Vagina (tissue), 2 donors: ENCODE measurements around the gene SORCS2. TPM values are rescaled to one million over a fixed set of nuclear protein-coding genes. Genes with fewer than 3 reads are reported as not detected.

Experiments
- DNase-seq, 2 donors: peaks; one replicate each; pipeline ENCODE4 v3.0.0-alpha.2; 2017; ENCODE audit errors: extremely low spot score in 2 of 2
- H3K27ac ChIP-seq: fragments of 200-600 bp; sonication (generic); one replicate; pipeline ENCODE4 v1.5.1; 2019
- H3K27me3 ChIP-seq: fragments of 200-600 bp; sonication (generic); one replicate; pipeline ENCODE4 v1.5.1; 2019
- H3K36me3 ChIP-seq, 2 donors: fragments of 200-600 bp; sonication (generic); one replicate each; pipeline ENCODE4 v1.5.1; 2017 to 2019
- H3K4me1 ChIP-seq: fragments of 200-600 bp; sonication (generic); one replicate; pipeline ENCODE4 v1.5.1; 2019
- H3K4me3 ChIP-seq, 2 donors: fragments of 200-600 bp; sonication (generic); 1 replicate in 1 of 2; 2 replicates in 1 of 2; pipeline ENCODE4 v1.5.1; 2016 to 2019
- H3K9me3 ChIP-seq: fragments of 200-600 bp; sonication (generic); one replicate; pipeline ENCODE4 v1.5.1; 2019
- POLR2A ChIP-seq, 2 donors: fragments of 450-650 bp; IDR thresholded peaks; one replicate each; pipeline ENCODE4 v1.6.1; 2017; ENCODE audit warnings: antibody characterized with exemption in 2 of 2, mild to moderate bottlenecking in 2 of 2, moderate library complexity in 2 of 2
- POLR2AphosphoS5 ChIP-seq, 2 donors: sonication (generic); formaldehyde crosslinking; IDR thresholded peaks; one replicate each; pipeline ENCODE4 v1.9.0; 2017; ENCODE audit warnings: antibody characterized with exemption in 2 of 2, mild to moderate bottlenecking in 2 of 2, low read depth in 1 of 2; ENCODE audit not compliant: insufficient read depth in 1 of 2
- intact Hi-C: fragments of 100-400 bp; cut with DNase I; formaldehyde crosslinking; loops from one replicate; pipeline ENCODE4 v1.15.1; 2023
- total RNA-seq: library from RNA; depleted of rRNA; stranded (reverse); fragments of >200 nt; gene quantifications from one replicate; pipeline ENCODE4 v1.2.3, GENCODE V29; 2016
- TF ChIP-seq, protein P1 (sequence below), 3 experiments: fragments of 450-650 bp in 2 of 3; fragments of 200-600 bp in 1 of 3; sonication (generic) in 1 of 3; IDR thresholded peaks; one replicate each; pipeline ENCODE4 v1.5.1; 2017 to 2019; ENCODE audit warnings: antibody characterized with exemption in 3 of 3, mild to moderate bottlenecking in 2 of 3, moderate library complexity in 2 of 3

SORCS2 gene
- total RNA-seq, 1 donor from 2014 or later, result 5.4 TPM

DNA sequence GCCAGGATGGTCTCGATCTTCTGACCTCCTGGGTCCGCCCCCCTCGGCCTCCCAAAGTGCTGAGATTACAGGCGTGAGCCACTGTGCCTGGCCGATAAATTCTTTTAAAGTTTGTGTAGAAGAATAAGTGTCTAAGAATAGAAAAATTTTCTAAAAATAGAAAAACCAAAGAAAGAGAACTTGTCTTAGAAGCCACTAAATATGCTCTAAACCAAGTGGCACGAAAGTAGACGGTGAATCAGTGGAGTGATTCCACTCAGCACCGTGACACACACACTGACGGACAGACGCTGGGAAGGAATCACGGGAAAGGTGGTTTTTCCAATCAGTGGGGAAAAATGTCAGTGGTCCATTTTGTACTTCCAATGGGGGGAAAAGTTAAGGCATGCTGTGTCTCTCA, 315.0 kb downstream of the SORCS2 start:
- intact Hi-C loops, result no loop called here
- Histone ChIP-seq H3K4me1 (no peaks in the 10 kb centered on the region), H3K9me3 (no peaks in the 10 kb centered on the region), H3K36me3 (no peaks in the 10 kb centered on the region), H3K4me3 (no peak overlapping the region), H3K27me3 (no peaks in the 10 kb centered on the region), H3K27ac (no peak overlapping the region)
- TF ChIP-seq POLR2AphosphoS5 (IDR thresholded peaks at IDR 0.05; ENCODE audit: insufficient read depth in 1 of 2, low read depth in 1 of 2) (no peak), POLR2A (IDR thresholded peaks at IDR 0.05) (no peak)
- TF ChIP-seq, protein P1, sequence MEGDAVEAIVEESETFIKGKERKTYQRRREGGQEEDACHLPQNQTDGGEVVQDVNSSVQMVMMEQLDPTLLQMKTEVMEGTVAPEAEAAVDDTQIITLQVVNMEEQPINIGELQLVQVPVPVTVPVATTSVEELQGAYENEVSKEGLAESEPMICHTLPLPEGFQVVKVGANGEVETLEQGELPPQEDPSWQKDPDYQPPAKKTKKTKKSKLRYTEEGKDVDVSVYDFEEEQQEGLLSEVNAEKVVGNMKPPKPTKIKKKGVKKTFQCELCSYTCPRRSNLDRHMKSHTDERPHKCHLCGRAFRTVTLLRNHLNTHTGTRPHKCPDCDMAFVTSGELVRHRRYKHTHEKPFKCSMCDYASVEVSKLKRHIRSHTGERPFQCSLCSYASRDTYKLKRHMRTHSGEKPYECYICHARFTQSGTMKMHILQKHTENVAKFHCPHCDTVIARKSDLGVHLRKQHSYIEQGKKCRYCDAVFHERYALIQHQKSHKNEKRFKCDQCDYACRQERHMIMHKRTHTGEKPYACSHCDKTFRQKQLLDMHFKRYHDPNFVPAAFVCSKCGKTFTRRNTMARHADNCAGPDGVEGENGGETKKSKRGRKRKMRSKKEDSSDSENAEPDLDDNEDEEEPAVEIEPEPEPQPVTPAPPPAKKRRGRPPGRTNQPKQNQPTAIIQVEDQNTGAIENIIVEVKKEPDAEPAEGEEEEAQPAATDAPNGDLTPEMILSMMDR (IDR thresholded peaks at IDR 0.05), result no peak
- no peak for DNase-seq

- TF ChIP-seq, protein P1 (IDR thresholded peaks at IDR 0.05), result no peak
- TF ChIP-seq POLR2A (IDR thresholded peaks at IDR 0.05), result no peak
- TF ChIP-seq POLR2AphosphoS5 (IDR thresholded peaks at IDR 0.05; ENCODE audit: insufficient read depth in 1 of 2, low read depth in 1 of 2), result no peak
- Histone ChIP-seq H3K36me3 (no peaks in the 10 kb centered on the region), H3K27ac (no peak overlapping the region), H3K27me3 (no peaks in the 10 kb centered on the region), H3K9me3 (no peaks in the 10 kb centered on the region), H3K4me1 (no peaks in the 10 kb centered on the region), H3K4me3 (no peak overlapping the region)
- DNase-seq, result no peak
- intact Hi-C loops, result no loop called here
These were observed 317.7 kb downstream of the SORCS2 start for GRCh38 chr4:7510066-7510465.

DNA sequence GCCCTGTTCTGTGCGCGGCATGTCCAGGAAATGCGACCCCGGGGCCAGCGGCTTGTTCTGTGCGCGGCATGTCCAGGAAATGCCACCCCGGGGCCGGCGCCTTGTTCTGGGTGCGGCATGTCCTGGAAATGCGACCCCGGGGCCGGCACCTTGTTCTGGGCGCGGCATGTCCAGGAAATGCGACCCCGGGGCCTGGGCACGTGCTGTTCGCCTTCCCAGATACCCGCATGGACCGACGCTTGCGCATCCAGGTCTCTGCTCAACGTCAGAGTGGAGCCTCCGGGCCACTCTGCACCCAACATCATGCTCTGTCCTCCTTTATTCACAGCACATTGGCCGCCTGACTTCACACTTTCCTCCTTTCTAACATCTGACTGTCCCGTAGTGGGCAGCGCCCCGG, 318.2 kb downstream of the SORCS2 start:
- no peak overlapping the region for H3K4me3 ChIP-seq
- no peaks in the 10 kb centered on the region for H3K4me1 ChIP-seq
- DNase-seq, result no peak
- H3K27me3 ChIP-seq, result no peaks in the 10 kb centered on the region
- H3K27ac ChIP-seq, result no peak overlapping the region
- no peaks in the 10 kb centered on the region for H3K36me3 ChIP-seq
- no peaks in the 10 kb centered on the region for H3K9me3 ChIP-seq
- no peak for TF ChIP-seq POLR2A (IDR thresholded peaks at IDR 0.05)
- TF ChIP-seq POLR2AphosphoS5 (IDR thresholded peaks at IDR 0.05; ENCODE audit: insufficient read depth in 1 of 2, low read depth in 1 of 2), result no peak
- TF ChIP-seq, protein P1 (IDR thresholded peaks at IDR 0.05), result no peak
- intact Hi-C loops, result no loop called here

DNA sequence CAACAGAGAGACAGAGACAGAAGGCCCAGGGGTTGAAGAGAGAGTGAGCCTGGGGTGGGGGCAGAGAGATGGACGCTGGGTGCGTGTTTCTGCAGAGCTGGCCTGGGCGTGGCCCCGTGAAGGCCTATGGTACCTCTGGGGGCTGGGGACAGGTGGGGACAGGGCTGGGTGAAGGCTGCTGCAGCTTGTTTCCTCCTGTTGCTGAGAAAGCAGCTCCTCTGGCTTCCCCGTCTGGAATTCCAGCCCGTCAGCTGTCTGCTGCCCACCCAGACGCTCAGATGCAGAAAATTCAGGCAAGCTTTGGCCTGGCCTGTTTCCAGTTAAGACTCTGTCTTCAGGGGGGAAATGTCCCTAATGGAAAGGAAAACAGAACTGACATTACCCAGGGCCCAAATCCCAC, 319.2 kb downstream of the SORCS2 start:
- Histone ChIP-seq H3K27ac (no peak overlapping the region), H3K36me3 (no peaks in the 10 kb centered on the region), H3K4me3 (no peak overlapping the region), H3K9me3 (no peaks in the 10 kb centered on the region), H3K4me1 (no peaks in the 10 kb centered on the region), H3K27me3 (no peaks in the 10 kb centered on the region)
- TF ChIP-seq POLR2A (IDR thresholded peaks at IDR 0.05), result no peak
- no peak for TF ChIP-seq POLR2AphosphoS5 (IDR thresholded peaks at IDR 0.05; ENCODE audit: insufficient read depth in 1 of 2, low read depth in 1 of 2)
- TF ChIP-seq, protein P1 (IDR thresholded peaks at IDR 0.05), result no peak
- DNase-seq, result no peak
- intact Hi-C loops, result no loop called here

- Histone ChIP-seq H3K27me3 (no peaks in the 10 kb centered on the region), H3K36me3 (no peaks in the 10 kb centered on the region), H3K4me3 (no peak overlapping the region), H3K27ac (no peak overlapping the region), H3K4me1 (no peaks in the 10 kb centered on the region), H3K9me3 (no peaks in the 10 kb centered on the region)
- no peak for DNase-seq
- intact Hi-C loops, result no loop called here
- TF ChIP-seq POLR2AphosphoS5 (IDR thresholded peaks at IDR 0.05; ENCODE audit: insufficient read depth in 1 of 2, low read depth in 1 of 2) (no peak), POLR2A (IDR thresholded peaks at IDR 0.05) (no peak)
- TF ChIP-seq, protein P1 (IDR thresholded peaks at IDR 0.05), result no peak
These were observed 320.1 kb downstream of the SORCS2 start for GRCh38 chr4:7512428-7512827.
